HS-5 (cell line): ENCODE measurements around the gene FBL.
"Not testable (repeated sequence)": the region's sequence is repeated elsewhere in the genome, so short reads cannot be mapped to it uniquely, and the experiment has no call there.

ENCODE experiments used
- DNase-seq: peaks from one replicate; pipeline ENCODE4 v3.0.0-alpha.2; 2012; ENCODE audit warnings: low read depth

The FBL gene

DNA sequence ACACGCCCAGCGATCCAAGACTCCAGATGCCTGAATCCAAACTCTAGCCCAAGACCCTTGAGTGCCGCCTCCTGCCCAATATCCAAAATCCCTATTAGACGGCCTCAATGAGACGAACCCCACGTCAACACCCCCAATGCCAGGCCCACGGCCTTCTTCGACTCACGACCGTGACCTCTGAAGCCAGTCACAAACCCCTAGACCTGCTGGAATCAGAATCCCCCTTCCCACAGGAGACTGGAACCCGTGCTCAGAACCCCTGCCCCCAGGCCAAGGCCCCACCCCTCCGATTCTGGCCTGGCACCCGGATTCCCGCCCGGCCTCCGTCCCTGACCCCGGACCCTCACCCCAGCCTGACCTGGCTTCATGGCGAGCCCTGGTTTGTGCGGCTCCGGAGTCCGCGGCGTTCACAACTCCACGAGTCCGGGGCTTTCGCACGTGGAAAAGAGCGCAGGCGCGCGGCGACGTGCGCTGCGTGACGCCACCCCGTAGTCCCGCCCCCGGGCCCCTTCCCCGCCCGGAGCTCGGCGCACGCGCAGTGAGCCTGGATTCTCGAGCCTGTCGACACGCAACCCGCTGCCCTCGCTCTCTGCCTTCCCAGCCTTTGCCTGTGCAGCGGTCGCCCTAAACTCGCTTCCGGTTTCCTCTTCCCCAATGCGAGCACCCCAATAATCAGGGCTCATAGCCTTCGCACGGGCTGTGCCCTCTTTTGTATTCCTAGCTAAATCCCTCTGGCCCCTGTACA, at the start of gene FBL:
Gene FBL, minus strand, starts transcription at position 447 of the 745 bp plus-strand sequence. Its CDS starts 79 bp downstream, at position 368.
- peak; percentile 58 for DNase-seq

DNA sequence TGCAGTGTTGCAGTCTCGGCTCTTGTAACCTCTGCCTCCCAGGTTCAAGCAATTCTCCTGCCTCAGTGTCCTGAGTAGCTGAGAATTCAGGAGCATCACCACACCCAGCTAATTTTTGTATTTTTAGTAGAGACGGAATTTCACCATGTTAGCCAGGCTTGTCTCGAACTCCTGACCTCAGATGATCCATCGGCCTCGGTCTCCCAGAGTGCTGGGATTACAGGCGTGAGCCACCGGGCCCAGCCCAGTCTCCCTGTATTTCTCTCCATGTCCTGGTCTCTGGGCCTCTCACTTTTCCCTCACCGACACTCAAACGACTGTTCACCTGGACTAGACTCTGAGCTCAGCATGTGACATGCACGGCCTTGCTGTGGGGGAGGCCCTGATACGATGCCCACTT, 48.9 kb upstream of the FBL start:
- not testable (repeated sequence) for DNase-seq

DNA sequence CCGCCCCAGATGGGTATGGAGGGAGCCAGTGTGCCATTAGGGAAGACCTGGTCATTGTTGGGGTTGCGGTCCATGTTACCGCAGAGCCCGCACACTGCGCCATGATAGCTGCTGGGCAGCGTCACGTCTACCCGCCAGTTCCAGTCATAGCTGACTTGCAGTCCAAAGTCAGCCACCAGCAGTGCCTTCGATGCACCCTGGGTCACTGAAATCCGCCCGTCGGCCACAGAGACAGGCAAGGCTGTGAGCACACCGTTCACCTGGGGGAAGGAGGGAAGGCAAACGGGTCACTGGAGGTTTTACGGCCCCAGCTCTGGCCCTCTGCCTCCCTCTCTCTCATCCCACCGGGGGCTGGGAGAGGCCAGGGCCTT, 48.0 kb upstream of the FBL start:
- not testable (repeated sequence) for DNase-seq

DNA sequence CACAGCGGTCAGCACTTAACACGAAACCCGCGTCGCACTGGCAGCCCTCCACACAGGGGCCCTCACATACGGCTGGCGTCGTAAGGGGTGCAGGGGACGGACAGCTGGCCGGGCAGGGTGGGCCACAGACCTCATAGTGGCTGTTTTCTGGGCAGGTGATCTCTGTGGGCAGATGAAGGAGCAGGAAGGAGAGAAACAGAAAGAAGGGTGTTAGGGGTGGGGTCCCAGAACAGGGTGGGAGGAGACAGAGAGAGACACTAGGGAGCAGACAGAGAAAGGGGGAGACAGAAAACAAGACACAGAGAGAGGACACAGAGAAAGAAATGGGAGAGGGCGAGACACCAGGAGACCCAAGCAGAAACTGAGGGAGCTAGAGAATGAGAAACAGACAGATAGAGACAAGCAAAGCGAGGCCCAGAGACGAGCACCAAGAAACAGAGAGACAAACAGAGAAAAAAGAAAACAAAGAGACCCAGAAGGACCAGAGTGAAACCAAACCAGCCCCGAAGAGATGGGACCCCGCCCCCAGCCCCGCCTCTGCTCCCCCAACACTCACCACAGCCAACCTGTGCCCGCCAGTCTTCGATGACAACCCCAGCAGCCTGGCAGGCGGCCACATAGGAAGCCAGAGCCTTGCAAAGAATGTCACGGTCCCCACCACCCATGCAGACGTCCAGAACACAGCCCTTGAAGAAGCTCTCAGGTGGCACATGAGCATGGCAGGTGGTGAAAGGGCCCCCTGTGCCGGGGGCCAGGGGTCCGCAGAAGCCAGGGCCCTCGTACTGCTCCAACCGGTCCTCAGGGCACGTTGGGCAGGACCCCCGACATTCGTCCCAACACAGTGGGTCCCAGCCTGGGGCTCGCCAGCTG, 47.4 kb upstream of the FBL start:
- not testable (repeated sequence) for DNase-seq

DNA sequence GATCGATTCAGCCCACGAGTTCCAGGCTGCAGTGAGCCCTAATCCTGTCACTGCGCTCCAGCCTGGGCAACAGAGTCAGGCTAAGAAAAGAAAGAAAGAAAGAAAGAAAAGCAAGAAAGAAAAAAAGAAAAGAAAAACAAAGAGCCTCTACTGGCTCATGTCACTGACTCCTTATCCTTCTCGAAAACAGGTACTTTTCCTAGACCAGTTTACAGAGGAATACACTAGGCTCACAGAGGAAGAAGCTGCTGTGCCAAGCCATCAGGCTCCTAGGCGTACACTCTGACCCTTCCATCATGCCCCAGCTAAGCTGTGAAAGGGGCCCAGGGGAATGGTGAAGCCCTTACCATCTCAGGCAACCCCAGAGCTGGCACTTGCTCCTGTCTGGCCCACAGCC, 46.3 kb upstream of the FBL start:
- DNase-seq = not testable (repeated sequence)

DNA sequence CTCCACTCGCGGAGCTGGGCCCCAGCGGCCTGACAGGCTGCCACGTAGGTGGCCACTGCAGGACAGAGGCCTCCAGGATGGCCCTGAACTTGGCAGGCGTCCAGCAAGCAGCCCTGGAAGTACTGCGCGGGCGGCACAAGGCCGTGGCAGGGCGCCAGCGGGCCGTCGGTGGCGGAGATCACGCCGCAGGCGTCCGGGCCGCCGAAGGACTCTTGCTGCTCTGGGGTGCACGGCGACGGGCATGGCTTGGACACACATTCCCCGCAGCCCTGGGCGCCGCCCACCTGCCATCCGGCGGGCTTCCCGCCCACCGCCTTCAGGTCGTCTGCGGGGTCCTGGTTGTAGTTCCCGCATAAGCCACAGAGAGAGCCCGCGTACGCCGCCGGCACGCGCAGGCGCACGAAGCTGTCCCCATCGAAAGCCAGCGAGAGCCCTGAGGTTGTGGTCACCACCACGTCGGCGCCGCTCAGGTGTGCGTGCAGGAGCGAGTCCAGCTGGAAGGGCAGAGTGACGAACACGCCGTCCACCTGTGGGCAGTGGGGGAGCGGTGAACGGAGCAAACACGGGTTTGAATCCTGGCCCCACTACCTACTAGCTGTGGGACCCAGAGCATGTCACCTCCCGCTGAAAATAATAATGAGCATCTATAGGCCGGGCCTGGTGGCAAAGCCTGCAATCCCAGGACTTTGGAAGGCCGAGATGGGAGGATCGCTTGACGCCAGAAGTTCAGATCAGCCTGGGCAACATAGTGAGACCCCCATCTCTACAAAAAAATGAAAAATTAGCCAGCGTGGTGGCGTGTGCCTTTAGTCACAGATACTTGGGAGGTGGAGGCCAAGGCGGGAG, 45.7 kb upstream of the FBL start:
- DNase-seq = not testable (repeated sequence)

DNA sequence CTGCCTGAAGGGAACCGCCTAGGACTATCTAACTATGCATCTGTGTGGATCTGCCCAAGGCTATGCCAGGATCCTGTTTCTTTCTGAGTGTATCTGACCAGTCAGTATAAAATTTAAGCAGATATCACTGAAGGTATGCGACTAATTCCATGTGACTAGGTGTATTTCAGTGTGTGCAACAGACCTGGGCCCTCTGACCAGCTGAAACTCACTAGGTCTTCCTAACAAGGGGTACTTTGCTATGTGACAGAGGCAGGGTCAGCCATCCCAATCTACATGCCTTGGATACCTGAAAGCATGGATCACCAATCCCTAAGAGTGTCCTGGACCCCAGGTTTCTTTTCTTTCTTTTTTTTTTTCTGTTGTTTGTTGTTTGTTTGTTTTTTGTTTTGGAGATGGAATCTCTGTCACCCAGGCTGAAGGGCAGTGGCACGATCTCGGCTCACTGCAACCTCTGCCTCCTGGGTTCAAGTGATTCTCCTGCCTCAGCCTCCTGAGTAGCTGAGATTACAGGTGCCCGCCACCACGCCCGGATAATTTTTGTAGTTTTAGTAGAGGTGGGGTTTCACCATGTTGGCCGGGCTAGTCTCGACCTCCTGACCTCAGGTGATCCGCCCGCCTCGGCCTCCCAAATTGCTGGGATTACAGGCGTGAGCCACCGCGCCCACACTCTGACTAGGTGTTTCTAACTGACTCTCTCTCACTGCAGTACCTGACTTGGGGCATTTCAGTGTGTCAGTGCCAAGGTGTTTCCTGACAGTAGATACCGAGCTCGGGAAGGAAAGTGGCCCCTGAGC, 44.8 kb upstream of the FBL start:
- no peak for DNase-seq

DNA sequence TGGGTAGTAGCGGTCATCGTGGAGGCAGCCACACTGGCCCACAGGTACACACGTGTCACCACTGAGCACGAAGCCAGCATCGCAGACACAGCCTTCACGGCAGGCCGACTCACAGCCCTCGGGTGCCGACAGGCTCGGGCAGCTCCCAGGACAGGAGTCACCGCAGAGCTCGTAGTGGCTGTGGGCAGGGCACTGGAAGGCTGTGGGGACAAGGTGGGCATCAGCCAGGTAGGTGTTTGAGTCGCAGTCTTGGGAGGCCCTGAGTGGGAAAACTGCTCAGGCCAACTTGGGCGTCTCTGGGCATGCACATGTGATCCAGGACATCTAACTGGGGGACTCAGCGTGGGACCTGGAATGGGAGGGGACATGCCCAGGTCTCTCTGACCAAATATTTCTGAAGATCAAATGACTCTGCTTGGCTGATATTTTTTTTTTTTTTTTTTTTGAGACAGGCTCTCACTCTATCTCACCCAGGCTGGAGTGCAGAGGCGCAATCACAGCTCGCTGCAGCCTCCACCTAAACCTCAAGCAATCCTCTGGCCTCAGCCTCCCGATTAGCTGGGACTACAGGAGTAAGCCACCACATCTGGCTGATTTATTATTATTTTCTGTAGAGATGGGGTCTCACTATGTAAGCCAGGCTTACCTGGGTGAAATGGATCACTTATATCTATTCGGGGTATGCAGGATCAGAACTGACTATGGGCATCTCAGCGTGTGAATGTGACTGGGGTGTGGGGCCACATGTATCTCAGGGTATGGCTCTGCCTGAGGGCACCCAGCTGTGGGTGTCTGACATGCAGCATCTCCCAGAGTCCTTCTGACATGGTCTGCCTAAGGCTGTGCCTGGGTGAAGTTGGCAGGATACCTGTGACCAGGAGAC, 43.9 kb upstream of the FBL start:
- not testable (repeated sequence) for DNase-seq

DNA sequence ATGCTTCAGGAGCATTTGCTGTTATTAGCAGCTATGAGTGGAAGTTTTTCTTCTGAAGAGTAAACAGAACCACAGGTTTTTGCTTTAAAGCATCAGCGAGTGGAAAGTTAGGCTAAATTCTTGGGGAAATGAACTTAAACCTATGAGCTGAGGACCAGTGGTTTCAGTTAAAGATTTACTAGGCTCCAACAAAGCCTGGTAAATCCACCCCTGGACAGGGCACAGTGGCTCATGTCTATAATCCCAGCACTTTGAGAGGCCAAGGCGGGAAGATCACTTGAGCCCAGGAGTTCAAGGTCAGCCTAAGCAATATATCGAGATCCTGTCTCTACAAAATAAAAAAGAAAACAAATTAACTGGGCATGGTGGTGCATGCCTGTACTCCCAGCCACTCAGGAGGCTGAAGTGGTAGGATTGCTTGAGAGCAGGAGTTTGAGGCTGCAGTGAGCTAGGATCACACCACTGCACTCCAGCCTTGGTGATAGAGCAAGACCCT, 41.3 kb upstream of the FBL start:
- DNase-seq = not testable (repeated sequence)

DNA sequence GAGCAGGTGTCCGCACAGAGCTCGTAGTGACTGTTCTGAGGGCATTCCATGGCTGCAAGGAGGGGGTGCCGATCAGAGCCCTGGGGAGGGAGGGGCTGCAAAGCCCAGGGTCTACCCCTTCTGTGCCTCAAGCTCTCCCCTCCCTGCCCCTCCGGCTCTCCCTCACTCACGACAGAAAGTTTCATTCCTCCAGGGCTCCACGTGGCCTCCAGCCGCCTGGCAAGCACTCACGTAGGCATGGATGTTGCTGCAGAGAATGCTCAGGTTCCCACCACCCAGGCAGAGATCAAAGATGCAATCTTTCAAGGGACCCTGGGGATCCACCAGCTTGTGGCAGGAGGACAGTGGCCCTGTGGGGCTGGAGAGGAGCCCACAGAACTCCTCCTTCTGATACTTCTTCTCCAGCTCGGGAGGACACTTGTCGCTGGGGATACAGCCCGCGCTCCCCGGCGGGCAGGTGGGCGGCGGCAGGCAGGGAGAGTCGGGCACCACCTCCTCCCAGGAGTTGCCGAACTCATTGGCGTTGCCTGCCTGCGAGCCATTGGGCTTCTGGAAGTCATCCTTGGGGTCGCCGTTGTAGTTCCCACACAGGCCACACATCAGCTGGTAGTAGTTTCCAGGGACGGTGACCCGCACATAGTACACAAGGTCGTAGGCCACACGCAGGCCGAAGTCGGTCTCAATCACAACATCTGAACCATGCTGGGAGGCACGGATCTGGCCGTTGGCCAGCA, 39.8 kb upstream of the FBL start:
- not testable (repeated sequence) for DNase-seq

DNA sequence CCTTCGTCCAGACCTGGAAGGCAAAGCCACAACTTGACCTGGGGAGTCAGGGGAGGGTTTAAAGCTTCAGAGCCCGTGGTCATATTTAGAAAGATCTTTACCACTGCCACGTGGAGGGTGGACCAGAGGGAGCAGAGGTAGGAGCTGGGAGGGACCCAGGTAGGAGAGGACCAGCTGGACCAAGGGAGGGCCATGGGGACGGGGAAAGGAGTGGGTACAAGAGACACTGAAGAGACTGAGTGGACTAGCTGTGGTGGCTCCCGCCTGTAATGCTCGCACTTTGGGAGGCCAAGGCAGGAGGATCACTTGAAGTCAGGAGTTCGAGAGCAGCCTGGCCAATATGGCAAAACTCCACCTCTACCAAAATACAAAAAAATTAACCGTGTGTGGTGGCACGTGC, 38.5 kb upstream of the FBL start:
- not testable (repeated sequence) for DNase-seq

DNA sequence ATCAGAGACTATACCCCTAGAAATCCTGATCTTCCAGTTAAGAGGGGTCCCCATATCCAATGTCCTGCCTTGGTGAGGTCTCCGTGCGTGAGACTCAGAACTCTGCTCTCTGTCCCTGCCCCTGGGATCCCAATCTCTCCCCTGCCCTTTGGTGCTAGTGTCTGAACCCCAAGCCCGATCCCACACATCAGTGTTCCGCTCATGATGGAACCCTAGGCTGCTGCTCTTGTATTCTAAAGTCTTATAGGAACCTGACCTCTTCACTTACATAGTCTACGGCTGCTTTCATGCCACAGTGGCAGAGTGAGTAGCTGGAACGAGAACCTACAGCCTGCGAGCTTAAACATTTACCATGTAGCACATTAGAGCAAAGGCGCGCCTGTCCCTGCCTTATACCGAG, 36.5 kb upstream of the FBL start:
- not testable (repeated sequence) for DNase-seq

DNA sequence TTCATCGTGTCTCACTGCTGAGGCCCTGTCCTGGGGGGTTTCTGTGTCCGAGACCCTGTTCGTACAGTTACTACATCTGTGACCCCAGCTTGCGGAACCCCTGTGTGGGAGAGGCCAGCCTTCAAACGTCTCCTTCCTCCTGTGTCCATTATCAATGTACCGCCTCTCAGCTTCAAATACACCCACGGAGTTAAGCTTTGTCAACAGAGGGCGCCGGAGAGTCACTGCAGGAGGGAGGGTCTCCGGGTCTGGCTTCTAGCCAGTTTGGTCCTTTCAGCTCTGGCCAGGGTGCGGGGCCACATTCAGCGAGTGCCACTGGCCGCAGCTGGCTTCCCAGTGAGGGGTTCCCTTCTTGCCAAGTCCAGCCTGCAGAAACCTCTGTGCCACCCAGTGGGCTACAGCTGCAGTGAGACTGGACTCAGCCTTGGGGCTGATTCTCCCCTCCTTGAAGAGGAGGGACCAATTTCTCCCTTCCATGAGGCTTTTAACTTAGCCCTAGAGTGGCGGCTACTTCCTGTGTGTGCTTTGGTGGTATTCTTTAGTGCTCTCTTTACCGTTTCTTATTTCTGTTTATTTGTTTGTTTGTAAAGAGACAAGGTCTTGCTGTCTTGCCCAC, 35.4 kb upstream of the FBL start:
- not testable (repeated sequence) for DNase-seq

DNA sequence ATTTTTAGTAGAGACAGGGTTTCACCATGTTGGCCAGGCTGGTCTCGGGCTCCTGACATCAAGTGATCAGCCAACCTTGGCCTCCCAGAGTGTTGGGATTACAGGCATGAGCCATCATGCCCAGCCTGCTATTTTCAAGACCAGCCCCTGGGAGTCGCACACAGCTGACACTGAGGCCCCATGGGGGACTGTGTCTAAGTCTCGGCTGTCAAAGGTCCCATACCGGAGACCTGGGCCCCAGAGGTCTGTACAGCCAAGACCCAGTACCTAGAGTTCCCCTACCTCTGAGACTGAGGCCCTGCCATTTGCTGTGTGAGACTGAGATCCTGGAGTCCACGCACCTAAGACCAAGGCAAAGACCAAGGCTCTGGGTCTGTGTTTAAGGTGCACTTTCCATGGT, 34.1 kb upstream of the FBL start:
- DNase-seq = not testable (repeated sequence)

DNA sequence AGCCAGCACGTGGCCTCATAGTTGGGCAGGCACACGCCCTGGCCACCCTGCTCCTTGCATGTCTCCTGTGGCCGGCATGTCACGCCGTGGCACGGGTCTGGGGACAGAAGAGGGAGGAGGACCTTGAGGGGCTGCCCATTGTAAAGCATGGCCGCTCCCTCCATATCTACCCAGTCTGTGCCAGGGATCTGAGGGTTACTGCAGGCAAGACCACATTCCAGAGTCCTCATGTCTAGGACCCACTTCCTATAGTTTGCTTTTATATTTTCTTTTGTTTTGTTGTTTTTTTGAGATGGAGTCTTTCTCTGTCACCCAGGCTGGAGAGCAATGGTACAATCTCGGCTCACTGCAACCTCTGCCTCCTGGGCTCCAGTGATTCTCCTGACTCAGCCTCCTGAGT, 33.6 kb upstream of the FBL start:
- DNase-seq = not testable (repeated sequence)

DNA sequence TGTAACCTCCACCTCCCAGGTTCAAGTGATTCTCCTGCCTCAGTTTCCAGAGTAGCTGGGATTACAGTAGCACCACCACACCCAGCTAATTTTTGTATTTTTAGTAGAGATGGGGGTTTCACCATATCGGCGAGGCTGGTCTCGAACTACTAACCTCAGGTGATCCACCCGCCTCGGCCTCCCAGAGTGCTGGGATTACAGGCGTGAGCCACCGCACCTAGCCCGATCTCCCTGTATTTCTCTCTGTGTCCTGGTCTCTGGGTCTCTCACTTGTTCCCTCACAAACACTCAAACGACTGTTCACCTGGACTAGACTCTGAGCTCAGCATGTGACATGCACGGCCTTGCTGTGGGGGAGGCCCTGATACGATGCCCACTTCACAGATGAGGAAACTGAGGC, 32.7 kb upstream of the FBL start:
- not testable (repeated sequence) for DNase-seq

DNA sequence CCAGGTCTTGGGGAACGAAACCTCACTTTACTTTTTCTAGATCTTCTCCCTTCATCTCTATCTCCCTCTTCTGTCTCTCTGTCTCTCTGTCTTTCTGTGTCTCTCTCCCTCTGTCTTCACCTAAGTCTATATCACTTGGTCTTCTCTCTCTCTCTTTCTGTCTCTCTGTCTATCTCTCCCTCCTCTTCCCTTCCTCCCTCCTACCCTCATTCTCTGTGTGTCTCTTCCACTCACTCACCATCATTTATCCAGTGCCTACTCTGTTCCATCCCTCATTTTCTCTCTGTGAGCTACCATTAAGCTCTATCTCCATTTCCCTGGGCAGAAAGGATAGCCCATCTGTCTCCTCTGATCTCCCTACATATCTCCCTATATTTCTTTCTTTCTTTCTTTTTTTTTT, 32.2 kb upstream of the FBL start:
- no peak for DNase-seq

DNA sequence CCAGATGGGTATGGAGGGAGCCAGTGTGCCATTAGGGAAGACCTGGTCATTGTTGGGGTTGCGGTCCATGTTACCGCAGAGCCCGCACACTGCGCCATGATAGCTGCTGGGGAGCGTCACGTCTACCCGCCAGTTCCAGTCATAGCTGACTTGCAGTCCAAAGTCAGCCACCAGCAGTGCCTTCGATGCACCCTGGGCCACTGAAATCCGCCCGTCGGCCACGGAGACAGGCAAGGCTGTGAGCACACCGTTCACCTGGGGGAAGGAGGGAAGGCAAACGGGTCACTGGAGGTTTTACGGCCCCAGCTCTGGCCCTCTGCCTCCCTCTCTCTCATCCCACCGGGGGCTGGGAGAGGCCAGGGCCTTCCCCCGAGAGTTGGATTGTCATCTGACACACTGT, 31.8 kb upstream of the FBL start:
- not testable (repeated sequence) for DNase-seq

DNA sequence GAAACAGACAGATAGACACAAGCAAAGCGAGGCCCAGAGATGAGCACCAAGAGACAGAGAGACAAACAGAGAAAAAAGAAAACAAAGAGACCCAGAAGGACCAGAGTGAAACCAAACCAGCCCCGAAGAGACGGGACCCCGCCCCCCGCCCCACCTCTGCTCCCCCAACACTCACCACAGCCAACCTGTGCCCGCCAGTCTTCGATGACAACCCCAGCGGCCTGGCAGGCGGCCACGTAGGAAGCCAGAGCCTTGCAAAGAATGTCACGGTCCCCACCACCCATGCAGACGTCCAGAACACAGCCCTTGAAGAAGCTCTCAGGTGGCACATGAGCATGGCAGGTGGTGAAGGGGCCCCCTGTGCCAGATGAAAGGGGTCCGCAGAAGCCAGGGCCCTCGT, 31.3 kb upstream of the FBL start:
- not testable (repeated sequence) for DNase-seq
